H1 (cell line): Measurements from ENCODE around the gene DNAH8. TPM values are rescaled to one million over a fixed set of nuclear protein-coding genes. Genes with fewer than 3 reads are reported as not detected.

Experiments used
- CTCF ChIA-PET: fragments of 300-600 bp; sonication (Branson Sonifier 250); formaldehyde crosslinking; loops from one replicate; lab custom pipeline; 2021; ENCODE audit not compliant: partially characterized antibody; lab: Charles Lee
- POLR2A ChIA-PET: fragments of 300-600 bp; sonication (Branson Sonifier 250); formaldehyde crosslinking; loops from one replicate; lab custom pipeline; 2021; ENCODE audit warnings: inconsistent platforms; ENCODE audit not compliant: partially characterized antibody; lab: Charles Lee
- DNase-seq, 2 experiments: peaks; one replicate each; pipeline versions ENCODE4 v3.0.0 to v3.0.0-alpha.2; 2010 to 2022; ENCODE audit warnings: low spot score in 2 of 2, low read depth in 1 of 2, mixed read lengths in 1 of 2
- FAIRE-seq: peaks from 2 replicates; lab custom pipeline; 2011; peaks lifted over from hg19 to GRCh38; lab: Jason Lieb, UNC
- H2AFZ ChIP-seq: 2 replicates; pipeline ENCODE4 v1.8.1; 2012; ENCODE audit warnings: low read length, inconsistent platforms
- H2AK5ac ChIP-seq: 2 replicates; pipeline ENCODE4 v1.6.1; 2013; ENCODE audit warnings: low read depth, low read length
- H2BK120ac ChIP-seq: replicated peaks from 2 replicates; pipeline ENCODE3; 2013; ENCODE audit warnings: low read depth, low read length, inconsistent platforms
- H2BK12ac ChIP-seq: 2 replicates; pipeline ENCODE4 v1.6.1; 2013; ENCODE audit warnings: low read depth, low read length
- H2BK15ac ChIP-seq: 2 replicates; pipeline ENCODE4 v1.6.1; 2013; ENCODE audit warnings: low read length
- H2BK20ac ChIP-seq: 2 replicates; pipeline ENCODE4 v1.6.1; 2013; ENCODE audit warnings: low read length
- H2BK5ac ChIP-seq: 2 replicates; pipeline ENCODE4 v1.6.1; 2013; ENCODE audit warnings: low read depth, low read length
- H3K14ac ChIP-seq: 2 replicates; pipeline ENCODE4 v1.6.1; 2013; ENCODE audit warnings: inconsistent platforms; ENCODE audit not compliant: insufficient read length
- H3K18ac ChIP-seq: 2 replicates; pipeline ENCODE4 v1.6.1; 2013; ENCODE audit warnings: low read length; ENCODE audit errors: extremely low read depth
- H3K23ac ChIP-seq: 2 replicates; pipeline ENCODE4 v1.6.1; 2013; ENCODE audit warnings: inconsistent platforms; ENCODE audit not compliant: insufficient read length
- H3K23me2 ChIP-seq: 2 replicates; pipeline ENCODE4 v1.6.1; 2013; ENCODE audit warnings: low read depth, low read length
- H3K27ac ChIP-seq: 2 replicates; pipeline ENCODE4 v1.6.1; 2011; ENCODE audit warnings: low read depth, low read length, inconsistent platforms
- H3K27me3 ChIP-seq, 4 experiments: replicated peaks in 1 of 4; 1 replicate in 1 of 4; 2 replicates in 3 of 4; pipeline versions ENCODE4 v1.6.1 to v1.8.1; 2011 to 2013; ENCODE audit warnings: low read length in 3 of 4, mild to moderate bottlenecking in 3 of 4, inconsistent platforms in 2 of 4, mixed read lengths in 2 of 4, moderate library complexity in 1 of 4; ENCODE audit not compliant: control insufficient read depth in 3 of 4, insufficient read depth in 3 of 4; ENCODE audit errors: extremely low read depth in 1 of 4
- H3K36me3 ChIP-seq, 4 experiments: 2 replicates each; pipeline versions ENCODE4 v1.6.1 to v1.8.1; 2011 to 2013; ENCODE audit warnings: mild to moderate bottlenecking in 4 of 4, low read length in 3 of 4, moderate library complexity in 2 of 4, control low read depth in 1 of 4, inconsistent platforms in 1 of 4; ENCODE audit not compliant: insufficient read depth in 4 of 4, control insufficient read depth in 2 of 4
- H3K4ac ChIP-seq: replicated peaks from 2 replicates; pipeline ENCODE3; 2013; ENCODE audit warnings: low read length, low read depth, mixed read lengths, inconsistent platforms; ENCODE audit not compliant: insufficient read length
- H3K4me1 ChIP-seq, 4 experiments: replicated peaks in 1 of 4; 1 replicate in 1 of 4; 2 replicates in 3 of 4; pipeline versions ENCODE4 v1.6.1 to v1.8.1; 2011 to 2013; ENCODE audit warnings: low read length in 3 of 4, inconsistent platforms in 2 of 4, mixed read lengths in 1 of 4; ENCODE audit not compliant: insufficient read depth in 4 of 4, control insufficient read depth in 3 of 4
- H3K4me2 ChIP-seq, 2 experiments: 2 replicates each; pipeline versions ENCODE4 v1.6.1 to v1.8.1; 2011 to 2013; ENCODE audit warnings: low read depth in 2 of 2, low read length in 2 of 2, control low read depth in 1 of 2, inconsistent platforms in 1 of 2, mild to moderate bottlenecking in 1 of 2; ENCODE audit not compliant: insufficient read depth in 1 of 2
- H3K4me3 ChIP-seq, 4 experiments: fragments of 200-600, 300-600 bp in 1 of 4; sonication (generic), shearing (Covaris generic), sonication (Bioruptor Twin) in 1 of 4; 2 replicates each; pipeline versions ENCODE4 v1.5.1 to v1.8.1; 2011 to 2016; ENCODE audit warnings: low read length in 4 of 4, low read depth in 3 of 4, control low read depth in 2 of 4, inconsistent platforms in 2 of 4, mild to moderate bottlenecking in 2 of 4, mixed read lengths in 1 of 4, moderate library complexity in 1 of 4; ENCODE audit not compliant: insufficient read depth in 2 of 4; ENCODE audit errors: extremely low read depth in 1 of 4
- H3K56ac ChIP-seq: replicated peaks from 2 replicates; pipeline ENCODE3; 2013; ENCODE audit warnings: low read depth, mild to moderate bottlenecking, mixed read lengths, low read length, inconsistent platforms; ENCODE audit not compliant: insufficient read length
- H3K79me1 ChIP-seq: 2 replicates; pipeline ENCODE4 v1.6.1; 2013; ENCODE audit warnings: low read depth, low read length, control low read depth
- H3K79me2 ChIP-seq, 2 experiments: 2 replicates each; pipeline versions ENCODE4 v1.6.1 to v1.8.1; 2012 to 2013; ENCODE audit warnings: low read length in 2 of 2, mild to moderate bottlenecking in 2 of 2, inconsistent platforms in 1 of 2; ENCODE audit not compliant: insufficient read depth in 2 of 2, control insufficient read depth in 1 of 2
- H3K9ac ChIP-seq, 4 experiments: replicated peaks in 1 of 4; 1 replicate in 1 of 4; 2 replicates in 3 of 4; pipeline versions ENCODE4 v1.6.1 to v1.8.1; 2011 to 2013; ENCODE audit warnings: low read depth in 3 of 4, low read length in 3 of 4, control low read depth in 2 of 4, mild to moderate bottlenecking in 2 of 4, moderate library complexity in 2 of 4, inconsistent platforms in 1 of 4; ENCODE audit errors: extremely low read depth in 1 of 4
- H3K9me3 ChIP-seq, 2 experiments: 2 replicates each; pipeline versions ENCODE4 v1.6.1 to v1.8.1; 2012 to 2013; ENCODE audit warnings: mild to moderate bottlenecking in 2 of 2, moderate library complexity in 2 of 2, control low read depth in 1 of 2, inconsistent platforms in 1 of 2, low read depth in 1 of 2, low read length in 1 of 2, mixed read lengths in 1 of 2; ENCODE audit not compliant: insufficient read depth in 2 of 2
- H4K20me1 ChIP-seq, 2 experiments: replicated peaks in 1 of 2; 2 replicates each; pipeline versions ENCODE3 to v1.8.1; 2011 to 2013; ENCODE audit warnings: inconsistent platforms in 2 of 2, low read length in 2 of 2, mild to moderate bottlenecking in 1 of 2; ENCODE audit not compliant: insufficient read depth in 2 of 2, control insufficient read depth in 1 of 2
- H4K5ac ChIP-seq: 2 replicates; pipeline ENCODE4 v1.6.1; 2013; ENCODE audit warnings: low read length, low read depth, mixed read lengths, inconsistent platforms; ENCODE audit not compliant: insufficient read length
- H4K8ac ChIP-seq: 2 replicates; pipeline ENCODE4 v1.8.0; 2013; ENCODE audit warnings: mild to moderate bottlenecking, moderate library complexity, low read length, inconsistent platforms; ENCODE audit not compliant: insufficient read depth; ENCODE audit errors: extremely low read depth
- H4K91ac ChIP-seq: replicated peaks from 2 replicates; pipeline ENCODE3; 2013; ENCODE audit warnings: low read length, mixed read lengths, inconsistent platforms; ENCODE audit not compliant: insufficient read length
- BCL11A ChIP-seq, 2 experiments: IDR thresholded peaks; one replicate each; pipeline ENCODE4 v1.6.1; 2011; ENCODE audit warnings: low read depth in 2 of 2, low read length in 2 of 2, mild to moderate bottlenecking in 2 of 2
- SUZ12 ChIP-seq: fragments of 200-600 bp; sonication (generic); IDR thresholded peaks from 2 replicates; pipeline ENCODE4 v1.6.1; 2012; ENCODE audit warnings: mild to moderate bottlenecking, inconsistent platforms, low read length, moderate library complexity, mixed read lengths
- TBP ChIP-seq: IDR thresholded peaks from 2 replicates; pipeline ENCODE4 v1.6.1; 2011; ENCODE audit warnings: low read depth, low read length, improper control_type of control experiment
- WGBS, 2 experiments: shearing (Covaris generic) in 1 of 2; methylation state at CpG; one replicate each; pipeline versions ENCODE4 v1.1.6 to v1.1.7; 2013 to 2015; ENCODE audit warnings: low lambda C conversion rate in 2 of 2, mixed read lengths in 2 of 2, inconsistent platforms in 1 of 2, low coverage in 1 of 2, missing lambda C conversion rate in 1 of 2; ENCODE audit not compliant: insufficient replicate concordance in 2 of 2, insufficient coverage in 1 of 2, insufficient read length in 1 of 2; ENCODE audit errors: extremely low coverage in 1 of 2, missing lambda C conversion rate in 1 of 2; 5-methylcytosine and 5-hydroxymethylcytosine counted together
- polyA plus RNA-seq, 7 experiments: library from polyadenylated mRNA; depleted of rRNA in 3 of 7; stranded (reverse) in 5 of 7; unstranded in 2 of 7; fragments of >200 nt in 5 of 7; fragments of 200-250 nt in 2 of 7; gene quantifications; 1 replicate in 5 of 7; 2 replicates in 1 of 7; 4 replicates in 1 of 7; pipeline versions ENCODE4 v1.2.1 to v1.2.3, GENCODE V29; 2011 to 2013; ENCODE audit warnings: missing spikeins in 2 of 7, mixed read lengths in 2 of 7
- total RNA-seq: library from RNA; stranded (reverse); fragmentation: NEBNext Ultra II Directional; extraction: Animal tissue kit (Norgen Biotek cat#: 25700); gene quantifications from 2 replicates; pipeline ENCODE4 v1.2.1, GENCODE V29; 2021

Gene DNAH8
- total and polyA plus RNA-seq, 2 of the 8 experiments (the other 6 are each of a cell fraction or from before 2014, with no cell fraction given), result under 0.01 TPM; not detected in 1

DNA sequence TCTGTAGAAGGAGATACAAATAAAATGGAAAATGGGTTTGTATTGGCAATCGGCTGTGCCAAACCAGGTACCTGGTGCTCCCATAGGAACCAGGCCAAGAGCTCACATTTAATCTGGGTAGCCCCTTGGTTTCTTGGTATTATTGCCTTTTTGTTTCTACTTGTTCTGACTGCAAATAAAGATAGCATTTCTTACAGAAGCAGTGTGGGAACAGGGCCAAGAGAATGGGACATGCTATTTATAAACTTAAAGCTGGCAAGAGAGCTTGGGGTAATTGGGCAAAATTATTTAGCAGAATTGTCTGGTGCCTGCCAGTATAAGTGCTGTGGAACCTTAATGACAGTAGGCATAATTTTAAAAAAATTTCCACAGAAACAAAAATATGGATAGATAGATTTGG lies 219.9 kb downstream of the DNAH8 start:
- ChIA-PET CTCF (interaction anchor here (1.1 kb wide), 1 partner anchor 62 kb away, joined by 3 read pairs; no protein-coding TSS in a partner anchor), POLR2A (no interaction called here)
- no peaks in the 10 kb centered on the region for H3K36me3 ChIP-seq
- H3K27ac ChIP-seq, result no peak overlapping the region
- no peak overlapping the region for H3K14ac ChIP-seq
- no peak overlapping the region for H2BK15ac ChIP-seq
- H3K18ac ChIP-seq, result no peak overlapping the region
- H2BK20ac ChIP-seq, result no peak overlapping the region
- no peak overlapping the region for H2BK12ac ChIP-seq
- H3K79me1 ChIP-seq, result no peaks in the 10 kb centered on the region
- H3K9me3 ChIP-seq, result no peaks in the 10 kb centered on the region
- DNase-seq, result no peak
- no peak overlapping the region for H4K91ac ChIP-seq
- no peaks in the 10 kb centered on the region for H3K4me1 ChIP-seq
- H3K9ac ChIP-seq, result no peak overlapping the region
- no peak for TF ChIP-seq TBP
- no peak for TF ChIP-seq SUZ12
- no peak for TF ChIP-seq BCL11A (IDR thresholded peaks at IDR 0.05; ENCODE audit: low read depth in 2 of 2, low read length in 2 of 2)
- H4K8ac ChIP-seq, result no peak overlapping the region
- H3K27me3 ChIP-seq, result no peaks in the 10 kb centered on the region
- H4K5ac ChIP-seq, result no peak overlapping the region
- no peak overlapping the region for H3K23ac ChIP-seq
- no peaks in the 10 kb centered on the region for H3K79me2 ChIP-seq
- 94% methylated on average over 1 of the region's 1 CpG; no CpG with 5 or more reads in 1 of the 2 experiments for WGBS, 2 experiments
- no peak overlapping the region for H2BK120ac ChIP-seq
- H3K56ac ChIP-seq, result no peak overlapping the region
- no peak overlapping the region for H2AK5ac ChIP-seq
- no peak for FAIRE-seq
- no peak overlapping the region for H2BK5ac ChIP-seq
- H2AFZ ChIP-seq, result no peak overlapping the region
- H3K23me2 ChIP-seq, result no peaks in the 10 kb centered on the region
- no peaks in the 10 kb centered on the region for H4K20me1 ChIP-seq
- H3K4me3 ChIP-seq, result no peak overlapping the region
- no peak overlapping the region for H3K4me2 ChIP-seq
- no peak overlapping the region for H3K4ac ChIP-seq
